HFFc6 (cell line): ENCODE data around the gene PEX10. TPM values are rescaled to one million over a fixed set of nuclear protein-coding genes. Genes with fewer than 3 reads are reported as not detected.

ENCODE experiments used
- DNase-seq: peaks from one replicate; pipeline ENCODE4 v3.0.0-alpha.2; 2018
- H3K27ac Mint-ChIP-seq: 2 replicates; pipeline ENCODE4 v1.8.0; 2020; ENCODE audit warnings: mild to moderate bottlenecking, mixed read lengths
- H3K27me3 Mint-ChIP-seq: 2 replicates; pipeline ENCODE4 v1.8.0; 2021; ENCODE audit warnings: mild to moderate bottlenecking, moderate library complexity, mixed read lengths; ENCODE audit not compliant: insufficient read depth
- H3K36me3 Mint-ChIP-seq: 2 replicates; pipeline ENCODE4 v1.8.0; 2021; ENCODE audit warnings: low read depth, mixed read lengths
- H3K4me1 Mint-ChIP-seq: 2 replicates; pipeline ENCODE4 v1.8.0; 2020; ENCODE audit warnings: low read depth, mixed read lengths
- H3K4me3 Mint-ChIP-seq: 2 replicates; pipeline ENCODE4 v1.8.0; 2020; ENCODE audit warnings: mild to moderate bottlenecking, moderate library complexity, mixed read lengths
- H3K9me3 Mint-ChIP-seq: 2 replicates; pipeline ENCODE4 v1.8.0; 2020; ENCODE audit warnings: mild to moderate bottlenecking, mixed read lengths
- CTCF ChIP-seq: fragments of 200-600 bp; sonication (generic); IDR thresholded peaks from 2 replicates; pipeline ENCODE4 v1.5.0; 2021; ENCODE audit warnings: antibody characterized with exemption, mild to moderate bottlenecking
- total RNA-seq, 6 experiments: library from RNA; stranded (reverse); fragmentation: NEBNext Ultra II Directional; extraction: Animal tissue kit (Norgen Biotek cat#: 25700); gene quantifications; 2 replicates in 1 of 6; 3 replicates in 5 of 6; pipeline ENCODE4 v1.2.3, GENCODE V29; 2021

The PEX10 gene
- total RNA-seq, 6 experiments from 2014 or later = 25.4 to 29.8 (median 26.4) TPM

GRCh38 chr1:2375923-2376260 lies 36.5 kb downstream of the PEX10 start:
- peaks cover 2% of the 10 kb centered on the region for H3K27me3 Mint-ChIP-seq
- no peak overlapping the region for H3K4me3 Mint-ChIP-seq
- H3K36me3 Mint-ChIP-seq = no peaks in the 10 kb centered on the region
- no peak for DNase-seq
- no peak overlapping the region for H3K27ac Mint-ChIP-seq
- H3K4me1 Mint-ChIP-seq = no peaks in the 10 kb centered on the region
- H3K9me3 Mint-ChIP-seq = no peaks in the 10 kb centered on the region
- no peak for TF ChIP-seq CTCF

- H3K9me3 Mint-ChIP-seq = no peaks in the 10 kb centered on the region
- H3K27me3 Mint-ChIP-seq = peaks cover 2% of the 10 kb centered on the region
- H3K36me3 Mint-ChIP-seq = no peaks in the 10 kb centered on the region
- H3K4me3 Mint-ChIP-seq = no peak overlapping the region
- H3K27ac Mint-ChIP-seq = no peak overlapping the region
- DNase-seq = no peak
- no peak for TF ChIP-seq CTCF
- no peaks in the 10 kb centered on the region for H3K4me1 Mint-ChIP-seq
Observed at GRCh38 chr1:2375246-2375922, 37.0 kb downstream of the PEX10 start.

GRCh38 chr1:2374252-2375155 lies 37.9 kb downstream of the PEX10 start:
- no peaks in the 10 kb centered on the region for H3K36me3 Mint-ChIP-seq
- DNase-seq = no peak
- TF ChIP-seq CTCF = no peak
- H3K9me3 Mint-ChIP-seq = no peaks in the 10 kb centered on the region
- H3K4me3 Mint-ChIP-seq = no peak overlapping the region
- H3K4me1 Mint-ChIP-seq = no peaks in the 10 kb centered on the region
- H3K27ac Mint-ChIP-seq = no peak overlapping the region
- peaks cover 2% of the 10 kb centered on the region for H3K27me3 Mint-ChIP-seq

- H3K27ac Mint-ChIP-seq = no peak overlapping the region
- H3K9me3 Mint-ChIP-seq = no peaks in the 10 kb centered on the region
- no peaks in the 10 kb centered on the region; the same call in 1 of the 2 replicates for H3K27me3 Mint-ChIP-seq
- no peaks in the 10 kb centered on the region for H3K4me1 Mint-ChIP-seq
- no peak for DNase-seq
- no peaks in the 10 kb centered on the region for H3K36me3 Mint-ChIP-seq
- TF ChIP-seq CTCF = peak; percentile 48; the same call in 1 of the 2 replicates
- no peak overlapping the region for H3K4me3 Mint-ChIP-seq
Observed at GRCh38 chr1:2373551-2374251, 38.7 kb downstream of the PEX10 start.

GRCh38 chr1:2372551-2373490 lies 39.5 kb downstream of the PEX10 start:
- Mint-ChIP-seq H3K4me3 (no peak overlapping the region), H3K27me3 (no peaks in the 10 kb centered on the region; the same call in none of the 2 replicates), H3K9me3 (no peaks in the 10 kb centered on the region), H3K27ac (no peak overlapping the region), H3K36me3 (no peaks in the 10 kb centered on the region), H3K4me1 (no peaks in the 10 kb centered on the region)
- TF ChIP-seq CTCF = no peak
- DNase-seq = no peak
